KMS-11 (cell line): ENCODE data around the gene C1QTNF6.

Experiments used
- H2AFZ ChIP-seq: fragments of 200-600 bp; sonication (generic); 2 replicates; pipeline ENCODE4 v1.6.1; 2016; ENCODE audit warnings: antibody characterized with exemption, mixed run types, low read depth
- H3K27ac ChIP-seq: fragments of 200-600 bp; sonication (generic); 2 replicates; pipeline ENCODE4 v1.6.1; 2016; ENCODE audit warnings: mild to moderate bottlenecking, mixed run types
- H3K27me3 ChIP-seq: fragments of 200-600 bp; sonication (generic); 2 replicates; pipeline ENCODE4 v1.6.1; 2017; ENCODE audit warnings: mild to moderate bottlenecking, low read depth, mixed run types, moderate library complexity; ENCODE audit not compliant: insufficient read depth
- H3K36me3 ChIP-seq: fragments of 200-600 bp; sonication (generic); 2 replicates; pipeline ENCODE4 v1.6.1; 2017; ENCODE audit warnings: mild to moderate bottlenecking, mixed run types; ENCODE audit not compliant: insufficient read depth
- H3K4me1 ChIP-seq: fragments of 200-600 bp; sonication (generic); 2 replicates; pipeline ENCODE4 v1.6.1; 2016; ENCODE audit warnings: mild to moderate bottlenecking, low read depth, mixed run types; ENCODE audit not compliant: poor library complexity, severe bottlenecking
- H3K4me2 ChIP-seq: fragments of 200-600 bp; sonication (generic); 2 replicates; pipeline ENCODE4 v1.7.0; 2016; ENCODE audit warnings: mild to moderate bottlenecking, mixed run types
- H3K4me3 ChIP-seq: fragments of 200-600 bp; sonication (generic); IDR thresholded peaks from 2 replicates; pipeline ENCODE4 v1.6.1; 2017; ENCODE audit warnings: low read depth, low read length, mixed read lengths; ENCODE audit not compliant: insufficient read depth
- H3K79me2 ChIP-seq: fragments of 200-600 bp; sonication (generic); 2 replicates; pipeline ENCODE4 v1.6.1; 2016; ENCODE audit warnings: low read depth, mixed run types; ENCODE audit not compliant: insufficient read depth
- H3K9ac ChIP-seq: fragments of 200-600 bp; sonication (generic); 2 replicates; pipeline ENCODE4 v1.6.1; 2016; ENCODE audit warnings: mild to moderate bottlenecking, mixed run types
- H4K20me1 ChIP-seq: fragments of 200-600 bp; sonication (generic); 2 replicates; pipeline ENCODE4 v1.6.1; 2016; ENCODE audit warnings: mild to moderate bottlenecking, mixed run types; ENCODE audit not compliant: insufficient read depth
- TF ChIP-seq, protein P1 (sequence below): fragments of 200-600 bp; sonication (generic); conservative IDR thresholded peaks from 2 replicates; pipeline ENCODE4 v1.6.1; 2017; ENCODE audit warnings: low read depth, mild to moderate bottlenecking, antibody characterized with exemption, low read length, moderate library complexity, mixed read lengths

The C1QTNF6 gene

DNA sequence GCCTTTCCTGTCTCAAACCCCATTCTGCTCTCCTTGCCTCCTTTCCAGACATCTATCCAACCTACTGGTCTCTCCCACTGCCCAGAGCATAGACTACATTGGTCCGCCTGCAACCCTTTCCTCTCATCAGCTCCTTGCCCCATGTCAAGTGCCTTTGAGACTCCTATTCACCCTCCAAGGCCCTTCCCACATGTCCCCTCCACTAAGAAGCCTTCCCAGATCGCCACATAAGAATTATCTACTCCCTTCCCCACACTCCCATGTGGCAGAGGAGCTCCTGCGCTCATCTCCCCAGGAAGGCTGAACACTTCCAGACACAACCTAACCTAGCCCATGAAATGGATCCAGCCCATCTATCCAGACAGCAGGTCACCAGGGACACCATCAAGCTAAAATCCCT is 10.3 kb downstream of the C1QTNF6 start:
- TF ChIP-seq, protein P1, sequence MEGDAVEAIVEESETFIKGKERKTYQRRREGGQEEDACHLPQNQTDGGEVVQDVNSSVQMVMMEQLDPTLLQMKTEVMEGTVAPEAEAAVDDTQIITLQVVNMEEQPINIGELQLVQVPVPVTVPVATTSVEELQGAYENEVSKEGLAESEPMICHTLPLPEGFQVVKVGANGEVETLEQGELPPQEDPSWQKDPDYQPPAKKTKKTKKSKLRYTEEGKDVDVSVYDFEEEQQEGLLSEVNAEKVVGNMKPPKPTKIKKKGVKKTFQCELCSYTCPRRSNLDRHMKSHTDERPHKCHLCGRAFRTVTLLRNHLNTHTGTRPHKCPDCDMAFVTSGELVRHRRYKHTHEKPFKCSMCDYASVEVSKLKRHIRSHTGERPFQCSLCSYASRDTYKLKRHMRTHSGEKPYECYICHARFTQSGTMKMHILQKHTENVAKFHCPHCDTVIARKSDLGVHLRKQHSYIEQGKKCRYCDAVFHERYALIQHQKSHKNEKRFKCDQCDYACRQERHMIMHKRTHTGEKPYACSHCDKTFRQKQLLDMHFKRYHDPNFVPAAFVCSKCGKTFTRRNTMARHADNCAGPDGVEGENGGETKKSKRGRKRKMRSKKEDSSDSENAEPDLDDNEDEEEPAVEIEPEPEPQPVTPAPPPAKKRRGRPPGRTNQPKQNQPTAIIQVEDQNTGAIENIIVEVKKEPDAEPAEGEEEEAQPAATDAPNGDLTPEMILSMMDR: no peak
- H2AFZ ChIP-seq: no peak overlapping the region
- no peak overlapping the region for H3K4me3 ChIP-seq
- no peaks in the 10 kb centered on the region for H3K36me3 ChIP-seq
- H4K20me1 ChIP-seq: no peaks in the 10 kb centered on the region
- H3K4me1 ChIP-seq: no peaks in the 10 kb centered on the region
- no peak overlapping the region for H3K4me2 ChIP-seq
- H3K27me3 ChIP-seq: peaks cover 6% of the 10 kb centered on the region; the same call in 1 of the 2 replicates
- H3K79me2 ChIP-seq: no peaks in the 10 kb centered on the region
- H3K27ac ChIP-seq: no peak overlapping the region
- H3K9ac ChIP-seq: no peak overlapping the region

GRCh38 chr22:37177221-37177620 is 10.8 kb downstream of the C1QTNF6 start:
- Histone ChIP-seq H3K4me1 (no peaks in the 10 kb centered on the region), H2AFZ (no peak overlapping the region), H3K36me3 (no peaks in the 10 kb centered on the region), H3K9ac (no peak overlapping the region), H3K4me3 (no peak overlapping the region), H4K20me1 (no peaks in the 10 kb centered on the region), H3K27ac (no peak overlapping the region), H3K27me3 (peaks cover 6% of the 10 kb centered on the region; the same call in 1 of the 2 replicates), H3K79me2 (no peaks in the 10 kb centered on the region), H3K4me2 (no peak overlapping the region)
- TF ChIP-seq, protein P1: no peak

DNA sequence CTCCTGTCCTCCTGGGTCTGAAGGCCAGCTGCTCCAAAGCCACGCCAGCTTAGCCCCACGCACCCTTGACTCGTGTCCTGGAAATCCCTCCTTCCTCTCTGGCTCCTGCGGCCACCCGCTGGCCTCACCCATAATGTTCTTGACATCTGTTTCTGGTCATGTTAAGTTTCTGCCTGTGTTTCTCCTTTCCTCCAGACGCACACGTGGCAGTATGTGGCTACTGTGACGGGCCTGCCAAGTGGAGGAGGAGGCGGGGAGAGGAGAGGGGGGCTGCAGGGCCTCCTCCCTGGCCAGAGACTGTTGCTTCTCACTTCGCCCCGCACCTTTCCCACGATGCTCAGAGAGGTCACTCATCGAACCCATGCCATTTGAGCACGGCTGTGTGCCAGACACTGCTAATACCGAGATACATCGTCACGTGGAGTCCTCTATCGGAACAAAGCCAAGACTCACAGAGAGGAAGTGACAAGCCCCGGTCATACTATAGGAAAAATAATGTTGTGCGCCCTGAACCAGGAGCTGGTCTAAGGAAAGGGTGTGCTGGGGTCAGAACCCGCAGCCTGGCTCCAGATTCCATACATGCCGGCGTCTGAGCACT is 11.5 kb downstream of the C1QTNF6 start:
- Histone ChIP-seq H3K4me3 (no peak overlapping the region), H3K4me1 (no peaks in the 10 kb centered on the region), H3K27me3 (peaks cover 6% of the 10 kb centered on the region; the same call in 1 of the 2 replicates), H3K9ac (no peak overlapping the region), H2AFZ (no peak overlapping the region), H3K79me2 (no peaks in the 10 kb centered on the region), H3K27ac (no peak overlapping the region), H3K4me2 (no peak overlapping the region), H3K36me3 (no peaks in the 10 kb centered on the region), H4K20me1 (no peaks in the 10 kb centered on the region)
- TF ChIP-seq, protein P1: no peak

GRCh38 chr22:37175414-37176281 is 12.4 kb downstream of the C1QTNF6 start:
- no peak overlapping the region for H2AFZ ChIP-seq
- TF ChIP-seq, protein P1: no peak
- no peak overlapping the region for H3K9ac ChIP-seq
- H3K27me3 ChIP-seq: peaks cover 6% of the 10 kb centered on the region; the same call in 1 of the 2 replicates
- no peaks in the 10 kb centered on the region for H4K20me1 ChIP-seq
- H3K79me2 ChIP-seq: no peaks in the 10 kb centered on the region
- H3K27ac ChIP-seq: no peak overlapping the region
- no peaks in the 10 kb centered on the region for H3K4me1 ChIP-seq
- no peak overlapping the region for H3K4me2 ChIP-seq
- H3K4me3 ChIP-seq: no peak overlapping the region
- no peaks in the 10 kb centered on the region for H3K36me3 ChIP-seq
